B cell (primary cell): ENCODE measurements around the gene ZBTB16. TPM values are rescaled to one million over a fixed set of nuclear protein-coding genes. Genes with fewer than 3 reads are reported as not detected.

Experiments used
- ATAC-seq: fragments of 200-7000 bp; cut with Tn5 transposase; one replicate; pipeline ENCODE4 v1.10.0; 2021; ENCODE audit warnings: low read depth, mild to moderate bottlenecking, moderate number of reproducible peaks, moderate library complexity
- CTCF ChIA-PET: fragments of 350-600 bp; sonication (Branson Sonifier 250); formaldehyde crosslinking; loops from one replicate; lab custom pipeline; 2021; ENCODE audit warnings: antibody characterized with exemption, inconsistent platforms; lab: Charles Lee
- POLR2A ChIA-PET: fragments of 350-600 bp; sonication (Branson Sonifier 250); formaldehyde crosslinking; loops from one replicate; lab custom pipeline; 2021; ENCODE audit warnings: antibody characterized with exemption; lab: Charles Lee
- DNase-seq: peaks from one replicate; pipeline ENCODE4 v3.0.0; 2013
- H2AFZ ChIP-seq: 2 replicates; pipeline ENCODE4 v1.6.1; 2012; ENCODE audit warnings: mild to moderate bottlenecking, low read depth, low read length; ENCODE audit not compliant: insufficient read depth, poor library complexity, severe bottlenecking
- H3K27ac ChIP-seq, 2 donors: 1 replicate in 1 of 2; 2 replicates in 1 of 2; pipeline ENCODE4 v1.5.1; 2012 to 2013; ENCODE audit warnings: low read length in 2 of 2, mild to moderate bottlenecking in 2 of 2, moderate library complexity in 1 of 2
- H3K27me3 ChIP-seq, 4 experiments: fragments of 200-600 bp in 1 of 4; sonication (generic) in 1 of 4; replicated peaks in 1 of 4; 1 replicate in 2 of 4; 2 replicates in 2 of 4; pipeline versions ENCODE4 v1.6.1 to v1.7.0; 2013 to 2016; ENCODE audit warnings: low read length in 3 of 4, mild to moderate bottlenecking in 2 of 4, mixed read lengths in 1 of 4, moderate library complexity in 1 of 4; ENCODE audit not compliant: insufficient read depth in 4 of 4, control insufficient read depth in 3 of 4; ENCODE audit errors: control extremely low read depth in 1 of 4
- H3K36me3 ChIP-seq, 2 experiments: replicated peaks in 1 of 2; 1 replicate in 1 of 2; 2 replicates in 1 of 2; pipeline versions ENCODE4 v1.6.1 to v1.7.1; 2013; ENCODE audit warnings: low read length in 1 of 2; ENCODE audit not compliant: insufficient read depth in 2 of 2, control insufficient read depth in 1 of 2; ENCODE audit errors: control extremely low read depth in 1 of 2, extremely low read depth in 1 of 2
- H3K4me1 ChIP-seq, 2 donors: fragments of 200-600 bp in 1 of 2; sonication (generic) in 1 of 2; 1 replicate in 1 of 2; 2 replicates in 1 of 2; pipeline versions ENCODE4 v1.5.1 to v1.6.1; 2013 to 2017; ENCODE audit warnings: low read length in 2 of 2; ENCODE audit not compliant: control insufficient read depth in 2 of 2, insufficient read depth in 2 of 2
- H3K4me2 ChIP-seq: replicated peaks from 2 replicates; pipeline ENCODE3; 2012; ENCODE audit warnings: mild to moderate bottlenecking, low read depth, low read length; ENCODE audit not compliant: poor library complexity, severe bottlenecking
- H3K4me3 ChIP-seq, 5 experiments: fragments of 200-600 bp in 1 of 5; sonication (generic) in 1 of 5; 1 replicate in 3 of 5; 2 replicates in 2 of 5; pipeline versions ENCODE4 v1.5.1 to v1.7.0; 2011 to 2016; ENCODE audit warnings: low read length in 4 of 5, mild to moderate bottlenecking in 4 of 5, low read depth in 2 of 5, control low read depth in 1 of 5, moderate library complexity in 1 of 5; ENCODE audit not compliant: insufficient read depth in 1 of 5; ENCODE audit errors: control extremely low read depth in 1 of 5, extremely low read depth in 1 of 5
- H3K79me2 ChIP-seq: fragments of 200-600 bp; sonication (generic); one replicate; pipeline ENCODE4 v1.6.0; 2016; ENCODE audit warnings: low read length; ENCODE audit not compliant: control insufficient read depth, insufficient read depth
- H3K9ac ChIP-seq: fragments of 200-600 bp; sonication (generic); 2 replicates; pipeline ENCODE4 v1.6.1; 2017; ENCODE audit warnings: mild to moderate bottlenecking, low read length, moderate library complexity
- H3K9me3 ChIP-seq, 3 donors: one replicate each; pipeline versions ENCODE4 v1.6.1 to v1.7.1; 2013; ENCODE audit warnings: low read length in 2 of 3; ENCODE audit not compliant: control insufficient read depth in 2 of 3, insufficient read depth in 1 of 3; ENCODE audit errors: control extremely low read depth in 1 of 3
- H4K20me1 ChIP-seq: 2 replicates; pipeline ENCODE4 v1.6.0; 2012; ENCODE audit warnings: mild to moderate bottlenecking, low read length; ENCODE audit not compliant: insufficient read depth, control insufficient read depth, poor library complexity, severe bottlenecking
- H3K27ac Mint-ChIP-seq: one replicate; pipeline ENCODE4 v1.8.0; 2021; ENCODE audit warnings: mixed read lengths
- H3K27me3 Mint-ChIP-seq: one replicate; pipeline ENCODE4 v1.8.0; 2021; ENCODE audit warnings: mixed read lengths
- H3K4me1 Mint-ChIP-seq: one replicate; pipeline ENCODE4 v1.8.0; 2021; ENCODE audit warnings: mixed read lengths
- H3K4me3 Mint-ChIP-seq: one replicate; pipeline ENCODE4 v1.8.0; 2021; ENCODE audit warnings: mixed read lengths
- H3K9me3 Mint-ChIP-seq: one replicate; pipeline ENCODE4 v1.8.0; 2022; ENCODE audit warnings: mixed read lengths; ENCODE audit not compliant: insufficient read depth
- EZH2 ChIP-seq: IDR thresholded peaks from 2 replicates; pipeline ENCODE4 v1.6.1; 2012; ENCODE audit warnings: borderline replicate concordance, low read depth, mild to moderate bottlenecking, moderate library complexity, low read length; ENCODE audit not compliant: insufficient read depth, poor library complexity, severe bottlenecking
- WGBS: methylation state at CpG from one replicate; pipeline ENCODE4 v1.1.5; 2013; ENCODE audit warnings: missing lambda C conversion rate; ENCODE audit not compliant: insufficient coverage; 5-methylcytosine and 5-hydroxymethylcytosine counted together
- intact Hi-C: fragments of 100-400 bp; cut with micrococcal nuclease; formaldehyde crosslinking; loops from one replicate; pipeline ENCODE4 v1.10.0; 2022
- polyA plus RNA-seq: library from polyadenylated mRNA; depleted of rRNA; stranded (reverse); fragments of >200 nt; gene quantifications from 2 replicates; pipeline ENCODE4 v1.2.3, GENCODE V29; 2012
- total RNA-seq, 2 donors: library from RNA; stranded (reverse); fragments of 120-200 nt in 1 of 2; gene quantifications; 1 replicate in 1 of 2; 2 replicates in 1 of 2; pipeline versions ENCODE4 v1.2.3 to v1.2.4, GENCODE V29; 2013 to 2022
- TF ChIP-seq, protein P1 (sequence below): fragments of 200-600 bp; IDR thresholded peaks from one replicate; pipeline ENCODE4 v1.8.0; 2022; ENCODE audit warnings: antibody characterized with exemption, mild to moderate bottlenecking

ZBTB16 gene
- total and polyA plus RNA-seq, 2 donors (not counting 1 experiment from before 2014, with no cell fraction given) = 16.0 to 20.6 TPM

- 94% methylated on average over 12 of the region's 15 CpGs for WGBS
- Mint-ChIP-seq H3K9me3 (no peaks in the 10 kb centered on the region), H3K4me1 (no peaks in the 10 kb centered on the region), H3K27me3 (peaks cover 27% of the 10 kb centered on the region), H3K27ac (no peak overlapping the region), H3K4me3 (no peak overlapping the region)
- Histone ChIP-seq H3K79me2 (no peaks in the 10 kb centered on the region), H3K36me3 (no peaks in the 10 kb centered on the region), H3K9ac (no peak overlapping the region), H3K9me3 (no peaks in the 10 kb centered on the region), H3K27me3 (peaks cover 0 to 22% (median 1%) of the 10 kb centered on the region in 4 experiments), H3K27ac (no peak overlapping the region), H3K4me2 (no peak overlapping the region), H3K4me1 (no peaks in the 10 kb centered on the region), H2AFZ (no peak overlapping the region), H3K4me3 (no peak overlapping the region), H4K20me1 (no peaks in the 10 kb centered on the region)
- ChIA-PET POLR2A (no interaction called here), CTCF (interaction anchor here (0.5 to 2.3 kb wide), 4 partner anchors 73 to 210 kb away, joined by 3 to 6 read pairs (median 4); no protein-coding TSS in a partner anchor)
- TF ChIP-seq, protein P1, sequence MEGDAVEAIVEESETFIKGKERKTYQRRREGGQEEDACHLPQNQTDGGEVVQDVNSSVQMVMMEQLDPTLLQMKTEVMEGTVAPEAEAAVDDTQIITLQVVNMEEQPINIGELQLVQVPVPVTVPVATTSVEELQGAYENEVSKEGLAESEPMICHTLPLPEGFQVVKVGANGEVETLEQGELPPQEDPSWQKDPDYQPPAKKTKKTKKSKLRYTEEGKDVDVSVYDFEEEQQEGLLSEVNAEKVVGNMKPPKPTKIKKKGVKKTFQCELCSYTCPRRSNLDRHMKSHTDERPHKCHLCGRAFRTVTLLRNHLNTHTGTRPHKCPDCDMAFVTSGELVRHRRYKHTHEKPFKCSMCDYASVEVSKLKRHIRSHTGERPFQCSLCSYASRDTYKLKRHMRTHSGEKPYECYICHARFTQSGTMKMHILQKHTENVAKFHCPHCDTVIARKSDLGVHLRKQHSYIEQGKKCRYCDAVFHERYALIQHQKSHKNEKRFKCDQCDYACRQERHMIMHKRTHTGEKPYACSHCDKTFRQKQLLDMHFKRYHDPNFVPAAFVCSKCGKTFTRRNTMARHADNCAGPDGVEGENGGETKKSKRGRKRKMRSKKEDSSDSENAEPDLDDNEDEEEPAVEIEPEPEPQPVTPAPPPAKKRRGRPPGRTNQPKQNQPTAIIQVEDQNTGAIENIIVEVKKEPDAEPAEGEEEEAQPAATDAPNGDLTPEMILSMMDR = no peak
- TF ChIP-seq EZH2 = no peak
- intact Hi-C loops = no loop called here
- no peak for DNase-seq
- no peak for ATAC-seq
Measured at GRCh38 chr11:114050258-114050927, 9.1 kb upstream of the ZBTB16 start.

DNA sequence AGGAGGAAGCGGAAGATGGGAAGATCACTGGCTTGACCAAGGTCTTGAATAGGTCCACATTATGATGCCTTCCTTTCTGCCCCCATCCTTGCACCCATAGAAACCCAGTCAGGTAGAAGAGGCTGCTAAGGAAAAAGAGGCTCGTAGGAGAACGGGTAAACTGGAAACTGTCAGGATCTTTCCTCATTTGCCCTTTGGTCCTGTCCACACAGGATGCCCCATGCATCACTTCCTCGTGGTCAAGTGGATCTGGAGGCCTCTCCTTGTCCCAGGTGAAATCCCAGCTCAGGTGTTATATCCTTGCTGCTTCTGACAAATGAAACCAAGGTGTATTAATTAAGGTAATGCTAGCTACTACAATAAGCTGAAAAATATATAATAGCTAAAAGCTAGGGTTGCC is 8.0 kb upstream of the ZBTB16 start:
- no peak for ATAC-seq
- Histone ChIP-seq H3K79me2 (no peaks in the 10 kb centered on the region), H3K4me1 (no peaks in the 10 kb centered on the region), H3K27ac (no peak overlapping the region), H4K20me1 (no peaks in the 10 kb centered on the region), H3K27me3 (peaks cover 0 to 22% (median 1%) of the 10 kb centered on the region in 4 experiments), H2AFZ (no peak overlapping the region), H3K4me2 (no peak overlapping the region), H3K9ac (no peak overlapping the region), H3K9me3 (no peaks in the 10 kb centered on the region), H3K4me3 (no peak overlapping the region), H3K36me3 (no peaks in the 10 kb centered on the region)
- POLR2A ChIA-PET = no interaction called here
- H3K4me1 Mint-ChIP-seq = no peaks in the 10 kb centered on the region
- 100% methylated on average over 1 of the region's 4 CpGs for WGBS
- intact Hi-C loops = no loop called here
- CTCF ChIA-PET = interaction anchor here (1.1 to 2.3 kb wide), 5 partner anchors 8 to 209 kb away, joined by 3 to 6 read pairs (median 4); no protein-coding TSS in a partner anchor
- H3K9me3 Mint-ChIP-seq = no peaks in the 10 kb centered on the region
- TF ChIP-seq, protein P1 = no peak
- TF ChIP-seq EZH2 = no peak
- H3K4me3 Mint-ChIP-seq = no peak overlapping the region
- H3K27ac Mint-ChIP-seq = no peak overlapping the region
- DNase-seq = no peak
- H3K27me3 Mint-ChIP-seq = peaks cover 23% of the 10 kb centered on the region
